GM18858 (cell line): ENCODE measurements around the gene MALRD1.

Experiments used
- ATAC-seq: cut with Tn5 transposase; IDR thresholded peaks from one replicate; pipeline ENCODE4 v1.9.1; 2021; ENCODE audit not compliant: unreplicated experiment

Gene MALRD1

DNA sequence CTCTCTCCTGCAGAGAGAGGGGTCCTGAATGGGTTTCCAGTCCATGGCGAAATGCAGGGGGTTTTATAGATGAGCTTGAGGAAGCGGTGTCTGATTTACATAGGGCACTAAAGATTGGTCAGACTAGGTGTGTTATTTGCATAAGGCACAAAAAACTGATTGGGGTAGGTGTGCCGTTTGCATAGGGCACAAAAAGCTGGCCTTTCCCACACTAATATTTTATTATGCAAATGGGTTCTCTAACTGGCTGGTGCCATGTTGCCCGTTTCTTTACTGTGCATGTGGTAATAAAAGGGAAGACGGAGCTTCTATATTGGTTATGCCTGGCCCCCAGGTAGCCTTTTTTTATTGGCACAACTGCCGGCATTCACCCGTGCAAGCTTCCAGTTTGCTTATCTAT is 50.2 kb downstream of the MALRD1 start:
- no peak for ATAC-seq

DNA sequence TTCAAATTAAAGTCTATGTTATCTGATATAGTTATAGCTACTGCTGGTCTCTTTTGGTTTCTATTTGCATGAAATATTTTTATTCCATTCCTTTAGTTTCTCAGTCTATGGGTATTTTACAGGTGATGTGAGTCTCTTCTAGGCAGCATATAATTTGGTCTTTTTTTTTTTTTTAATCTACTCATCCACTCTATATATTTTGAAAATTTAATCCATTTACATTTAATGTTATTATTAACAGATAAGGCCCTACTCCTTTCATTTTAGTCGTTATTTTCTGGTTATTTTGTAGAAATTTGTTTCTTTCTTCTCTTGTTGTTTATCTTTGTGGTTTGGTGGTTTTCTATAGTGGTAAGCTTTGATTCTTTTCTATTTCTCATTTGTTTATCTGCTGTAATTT is 58.8 kb downstream of the MALRD1 start:
- no peak for ATAC-seq

DNA sequence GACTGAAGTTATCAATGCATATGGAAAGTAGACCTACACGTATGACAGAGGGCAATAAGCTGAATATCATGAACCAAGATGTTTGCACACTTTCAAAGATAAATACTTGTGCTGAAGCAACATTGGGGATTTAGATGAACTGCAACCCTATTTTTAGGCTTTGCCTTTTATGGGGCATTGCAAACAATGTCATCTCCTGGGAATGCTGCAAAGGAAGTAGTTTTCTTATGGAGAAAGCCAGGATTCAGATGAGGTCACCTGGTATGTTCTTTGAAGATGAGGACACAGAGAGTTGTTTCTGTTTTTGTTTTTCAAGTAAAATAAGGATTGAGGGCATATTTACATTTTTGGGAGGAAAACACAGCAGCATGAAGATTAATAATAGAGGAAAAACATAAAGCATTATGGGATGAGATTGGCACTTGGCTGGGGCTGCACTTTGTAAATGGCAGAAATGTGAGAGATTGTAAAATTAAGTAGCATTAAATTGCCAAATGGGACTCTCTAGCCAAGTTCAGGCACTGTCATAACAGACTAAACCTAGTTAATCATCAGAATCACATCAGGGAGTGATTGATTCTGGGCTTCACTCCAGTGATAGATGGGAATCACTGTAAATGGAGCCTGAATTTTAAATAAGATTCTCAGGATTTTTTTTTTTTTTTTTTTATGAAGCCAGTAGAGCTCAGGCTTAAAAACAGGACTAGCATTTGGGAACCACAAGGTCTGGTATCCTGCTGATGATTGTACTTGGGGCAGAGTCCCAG is 63.1 kb downstream of the MALRD1 start:
- ATAC-seq: no peak

DNA sequence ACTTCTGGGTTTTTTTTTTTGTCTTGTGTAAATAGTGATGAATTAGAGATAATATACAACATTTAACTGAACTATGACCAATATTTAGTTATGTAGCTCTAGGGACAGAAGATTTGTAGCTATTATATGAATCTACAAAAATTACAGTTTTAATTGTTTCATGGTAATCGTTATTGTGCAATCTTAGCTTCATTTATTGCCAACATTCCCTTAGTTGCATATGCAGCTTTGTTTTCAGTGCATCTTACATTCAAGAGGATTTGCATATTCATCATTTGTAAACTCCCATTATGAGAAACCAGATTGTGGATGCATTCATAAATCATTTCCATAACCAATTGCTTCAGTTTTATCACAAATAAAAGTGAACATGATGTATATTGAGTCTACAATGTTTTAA is 68.8 kb downstream of the MALRD1 start:
- ATAC-seq: no peak

DNA sequence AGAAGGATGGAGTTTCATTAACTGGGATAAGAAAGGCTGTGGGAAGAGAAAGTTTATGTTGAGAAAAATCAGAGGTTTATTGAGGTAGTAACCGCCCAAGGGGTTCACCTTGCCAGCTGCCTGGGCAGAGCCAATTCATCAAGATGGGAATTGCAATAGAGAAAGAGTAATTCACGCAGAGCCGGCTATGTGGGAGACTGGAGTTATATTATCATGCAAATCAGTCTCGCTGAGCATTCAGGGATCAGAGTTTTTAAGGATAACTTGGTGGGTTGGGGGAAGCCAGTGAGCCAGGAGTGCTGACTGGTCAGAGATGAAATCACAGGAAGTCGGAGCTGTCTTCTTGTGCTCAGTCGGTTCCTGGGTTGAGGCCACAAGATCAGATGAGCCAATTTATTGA is 70.6 kb downstream of the MALRD1 start:
- no peak for ATAC-seq

DNA sequence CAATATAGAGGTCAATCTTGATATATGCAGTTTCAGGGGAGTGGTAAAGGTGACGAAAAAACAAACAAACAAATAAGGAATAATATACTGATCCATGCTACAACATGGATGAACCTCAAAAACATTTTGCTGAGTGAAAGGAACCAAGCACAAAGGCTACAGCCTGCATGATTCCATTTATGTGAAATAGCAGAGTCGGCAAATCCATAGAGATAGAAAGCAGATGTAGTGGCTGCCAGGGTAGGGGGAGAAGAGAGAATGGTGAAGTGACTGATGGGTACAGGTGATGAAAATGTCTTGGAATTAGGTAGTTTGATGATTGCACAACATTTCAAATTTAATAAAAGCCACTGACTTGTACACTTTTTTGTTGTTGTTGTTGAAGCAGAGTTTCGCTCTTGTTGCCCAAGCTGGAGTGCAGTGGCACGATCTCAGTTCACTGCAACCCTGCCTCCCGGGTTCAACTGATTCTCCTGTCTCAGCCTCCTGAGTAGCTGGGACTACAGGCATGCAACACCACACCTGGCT is 71.8 kb downstream of the MALRD1 start:
- no peak for ATAC-seq

DNA sequence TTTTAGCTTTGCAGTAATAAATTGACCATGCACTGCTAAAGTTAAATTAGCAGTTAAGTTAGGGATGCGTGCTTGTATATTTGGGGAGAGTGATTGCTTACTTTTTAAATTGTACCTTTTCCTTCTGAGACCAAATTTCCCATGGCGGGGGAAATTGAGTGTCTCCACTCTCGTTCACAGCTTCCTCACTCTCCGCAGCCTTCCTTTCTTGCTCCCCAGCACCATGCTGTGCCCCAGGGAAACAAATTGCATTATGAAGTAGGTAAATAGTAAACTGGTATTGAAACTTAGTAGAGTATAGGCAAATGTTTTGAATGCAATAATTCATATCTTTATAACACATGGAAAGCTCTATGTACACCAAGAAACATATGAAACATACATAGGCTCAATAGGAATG is 85.4 kb downstream of the MALRD1 start:
- no peak for ATAC-seq

DNA sequence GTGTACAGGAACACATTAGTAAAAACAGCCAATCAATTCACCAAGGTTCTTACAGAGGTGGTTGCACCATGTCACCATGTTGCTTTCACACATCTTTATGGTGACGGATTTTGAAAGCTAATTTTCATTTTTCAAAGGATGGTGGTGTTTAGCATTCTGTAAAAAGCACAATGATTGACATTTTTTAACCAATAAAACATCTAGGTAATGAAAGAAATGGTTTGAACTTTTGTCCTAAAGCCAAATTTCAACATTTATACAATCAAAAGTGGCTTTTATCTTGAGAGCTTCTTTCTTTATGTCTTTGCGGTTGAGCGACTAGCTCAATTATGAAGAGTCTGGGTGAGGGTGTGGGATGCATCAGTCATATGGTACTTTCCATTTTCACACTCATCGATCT is 94.4 kb downstream of the MALRD1 start:
- ATAC-seq: no peak

DNA sequence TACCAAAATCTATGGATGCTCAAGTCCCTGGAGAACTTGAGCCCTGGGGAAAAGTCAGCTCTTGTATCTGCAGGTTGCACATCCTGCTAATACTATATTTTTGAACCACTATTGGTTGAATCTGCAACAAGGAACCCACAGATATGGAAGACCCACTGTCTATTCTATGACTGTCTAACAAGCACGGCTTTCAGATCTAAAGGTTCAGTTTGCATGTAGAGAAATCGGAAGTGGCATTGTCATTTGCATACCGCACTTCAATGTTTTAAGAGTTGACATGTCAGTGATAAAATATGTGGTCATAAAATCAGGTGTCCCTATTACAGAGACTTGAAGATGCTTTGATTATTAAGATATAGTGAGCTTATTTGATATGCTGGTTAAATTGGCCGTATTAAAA is 95.6 kb downstream of the MALRD1 start:
- ATAC-seq: no peak

DNA sequence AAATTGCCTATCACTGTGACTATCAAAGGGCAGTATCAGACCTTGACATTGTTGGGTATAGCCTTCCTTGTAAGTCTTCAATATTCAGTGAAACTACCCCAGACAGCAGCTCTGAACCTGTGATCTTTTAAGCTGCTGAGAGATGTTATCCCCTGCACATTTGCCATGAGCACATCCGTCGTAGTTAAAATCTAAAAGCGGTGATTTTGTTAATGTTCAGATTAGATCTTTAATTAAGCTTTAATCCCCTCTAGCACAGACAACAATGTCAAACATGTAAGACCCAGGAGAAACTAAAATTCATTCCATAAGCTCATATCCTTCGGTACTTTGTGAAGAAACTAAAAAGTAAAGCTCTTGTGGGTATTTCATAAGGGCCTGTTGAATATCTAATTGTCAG is 105.8 kb downstream of the MALRD1 start:
- ATAC-seq: no peak

DNA sequence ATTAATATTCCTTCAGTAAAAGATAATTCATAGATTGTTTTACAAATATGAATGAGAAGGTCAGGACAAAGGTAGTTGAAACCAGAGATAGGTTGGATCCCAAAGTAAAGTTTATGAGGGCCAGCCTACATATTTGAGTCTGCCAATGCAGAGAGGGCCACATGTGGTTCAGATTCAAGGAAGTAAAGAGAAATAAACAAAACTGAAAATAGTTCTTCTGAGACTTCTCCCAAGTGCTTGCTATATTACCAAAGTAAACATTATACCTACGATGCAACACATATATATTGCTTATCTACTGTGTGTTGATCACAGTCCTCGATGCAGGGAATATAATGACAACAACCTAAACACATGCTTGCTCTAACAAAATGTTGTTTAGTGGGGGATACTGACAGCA is 109.8 kb downstream of the MALRD1 start:
- ATAC-seq: no peak

DNA sequence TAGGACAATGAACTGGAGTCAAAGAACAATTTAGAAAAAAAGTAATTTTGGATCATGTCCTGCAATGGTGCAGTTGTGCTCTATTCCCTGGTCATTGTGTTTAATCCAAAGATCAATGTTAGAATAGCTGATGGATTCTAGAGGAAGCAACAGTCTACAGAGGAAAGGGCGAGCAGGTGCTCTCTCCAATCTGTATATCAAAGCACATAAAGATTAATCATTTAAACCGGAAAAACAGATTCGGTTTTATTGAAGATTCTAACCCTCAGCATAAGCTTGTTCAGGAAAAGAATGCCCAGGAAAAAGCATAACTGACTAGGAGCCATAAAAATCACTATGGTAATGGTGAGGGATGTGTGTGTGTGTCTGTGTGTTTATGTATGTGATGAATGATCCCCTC is 110.3 kb downstream of the MALRD1 start:
- ATAC-seq: no peak

DNA sequence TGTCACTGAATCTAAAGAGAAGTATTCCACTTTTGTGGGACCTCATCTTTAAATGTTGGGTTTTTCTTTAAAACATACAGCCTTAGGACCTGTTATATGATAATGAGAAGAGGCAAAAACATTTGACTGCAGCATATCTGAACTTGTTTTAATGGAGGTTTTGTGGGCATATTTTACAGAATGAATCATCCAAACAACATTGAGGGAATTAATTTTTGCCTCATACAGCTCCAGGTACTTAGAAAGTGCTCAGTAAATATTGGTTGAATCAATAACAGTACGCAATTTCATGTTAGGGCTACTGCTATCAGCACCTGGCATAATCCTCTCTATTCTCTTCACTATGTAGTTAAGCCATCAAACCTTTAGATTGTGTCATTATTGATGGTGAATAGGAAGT is 115.9 kb downstream of the MALRD1 start:
- no peak for ATAC-seq

DNA sequence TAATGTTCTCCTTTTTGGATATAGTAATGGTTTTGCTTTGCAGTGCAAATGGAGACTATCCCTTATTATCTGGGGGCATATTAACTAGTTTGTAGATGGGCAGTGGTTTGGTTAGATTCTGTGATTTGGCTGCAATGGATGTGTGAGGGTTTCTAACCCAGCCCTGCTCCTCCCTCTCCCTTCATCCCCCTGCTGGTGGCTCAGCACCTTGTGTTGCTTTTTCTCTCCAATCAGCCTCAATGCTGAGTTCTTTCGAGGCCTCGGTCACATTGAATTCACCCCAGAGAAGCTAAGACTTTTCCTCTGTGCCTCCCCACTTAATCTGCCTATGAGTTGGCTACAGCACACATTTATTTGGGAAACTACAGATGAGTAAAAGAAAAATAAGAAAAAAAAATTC is 120.0 kb downstream of the MALRD1 start:
- no peak for ATAC-seq

DNA sequence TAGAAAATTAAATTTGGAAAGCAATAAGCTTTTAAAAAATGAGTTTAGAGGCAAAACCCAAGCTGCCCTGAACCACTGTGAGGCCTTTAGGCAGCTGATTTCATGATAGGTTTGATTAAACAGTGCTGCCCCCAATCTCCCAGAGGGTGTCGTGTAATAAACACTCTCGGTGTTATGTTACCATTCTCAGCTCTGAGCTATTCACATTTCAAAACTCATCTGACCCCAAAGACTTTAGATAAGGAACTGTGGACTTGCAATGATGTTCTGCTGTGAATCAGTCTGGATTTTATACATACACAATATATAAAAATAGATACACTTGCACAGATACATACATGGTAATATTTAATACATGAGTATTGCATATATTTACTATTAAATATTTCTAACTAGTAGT is 120.4 kb downstream of the MALRD1 start:
- ATAC-seq: no peak

DNA sequence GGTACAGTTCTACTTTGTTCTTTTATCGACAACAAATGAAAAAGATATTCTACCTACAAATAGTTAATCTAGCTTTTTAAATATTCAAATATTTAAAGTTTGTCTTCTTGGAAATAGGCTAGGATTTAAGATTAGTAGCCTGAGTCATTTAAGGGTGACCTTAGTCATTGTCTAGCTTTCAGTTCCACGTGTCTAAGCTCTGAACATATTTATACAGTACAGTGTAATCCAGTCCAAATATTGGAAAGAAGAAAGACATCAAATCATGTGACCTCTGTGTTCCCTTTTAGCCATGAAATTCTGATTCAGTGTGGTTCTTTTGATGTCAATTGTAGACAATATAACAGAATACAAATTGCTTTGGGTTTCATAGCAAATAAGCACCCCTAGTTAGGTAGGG is 121.1 kb downstream of the MALRD1 start:
- ATAC-seq: no peak

DNA sequence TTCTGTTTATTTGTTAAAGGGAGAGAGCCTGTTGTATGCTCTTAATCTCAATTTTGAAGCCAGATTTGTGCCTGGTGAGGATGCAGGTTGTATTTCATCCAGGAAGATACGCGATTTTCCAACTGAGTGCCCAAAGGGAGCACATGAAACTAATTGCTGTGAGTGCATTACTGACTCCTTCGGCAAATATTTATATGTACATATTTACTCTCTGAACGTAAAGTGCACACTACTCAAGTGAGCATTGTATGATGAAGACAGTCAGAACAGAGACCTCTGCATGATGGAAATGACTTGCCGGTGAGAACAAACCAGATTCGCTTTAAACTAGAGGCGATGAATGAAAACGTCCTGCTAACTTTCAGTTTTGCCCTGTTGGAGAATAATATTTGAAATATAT is 130.1 kb downstream of the MALRD1 start:
- no peak for ATAC-seq

DNA sequence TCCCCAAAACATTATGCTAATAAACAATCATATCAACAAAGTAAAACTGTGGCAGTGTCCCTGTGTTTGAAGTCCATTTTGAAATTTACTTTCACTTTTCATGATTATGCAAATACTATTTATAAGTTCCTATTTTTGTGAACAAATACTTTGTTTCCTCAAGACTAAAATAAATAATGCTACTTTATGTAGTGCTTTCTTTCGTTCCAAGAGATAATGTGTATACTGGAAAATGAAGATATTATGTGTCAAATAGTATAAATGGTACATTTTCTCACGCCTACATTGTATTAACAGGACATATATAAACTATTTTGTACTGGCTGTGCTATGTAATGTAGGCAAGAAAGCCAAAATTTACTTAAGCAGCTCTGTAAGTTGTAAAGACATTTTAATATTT is 136.3 kb downstream of the MALRD1 start:
- ATAC-seq: no peak

DNA sequence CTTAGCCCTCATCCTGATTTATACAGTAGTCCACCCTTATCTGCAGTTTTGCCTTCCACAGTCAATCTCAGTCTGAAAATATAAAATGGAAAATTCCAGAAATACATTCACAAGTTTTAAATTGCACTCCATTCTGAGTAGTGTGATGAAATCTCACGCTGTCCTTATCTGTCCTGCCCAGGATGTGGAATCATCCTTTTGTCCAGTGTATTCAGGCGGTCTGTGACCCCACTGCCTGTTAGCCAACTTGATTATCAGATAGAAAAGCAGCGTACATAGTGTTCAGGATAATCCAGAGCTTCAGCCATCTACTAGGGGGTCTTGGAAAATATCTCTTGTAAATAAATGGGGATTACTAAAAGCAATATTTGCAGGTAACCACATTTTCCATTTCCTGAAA is 146.3 kb downstream of the MALRD1 start:
- no peak for ATAC-seq

DNA sequence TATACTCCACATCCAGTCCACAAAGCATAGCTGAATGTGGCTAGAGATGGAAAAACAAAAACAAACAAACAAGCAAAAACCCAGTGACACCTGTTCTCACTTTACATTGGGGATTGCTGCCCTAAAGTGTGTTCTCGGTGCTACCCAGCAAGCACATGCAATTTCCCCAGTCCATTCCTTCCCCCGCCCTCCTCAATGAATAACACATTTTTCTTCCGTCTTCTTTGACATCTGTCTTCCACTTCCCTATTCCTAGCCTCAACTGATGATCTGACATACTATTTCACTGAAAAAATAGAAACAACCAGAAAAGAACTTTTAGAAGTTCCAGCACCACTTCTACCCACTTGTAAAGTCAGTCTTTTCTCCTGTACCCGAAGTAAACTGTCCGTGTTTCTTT is 147.1 kb downstream of the MALRD1 start:
- ATAC-seq: no peak

DNA sequence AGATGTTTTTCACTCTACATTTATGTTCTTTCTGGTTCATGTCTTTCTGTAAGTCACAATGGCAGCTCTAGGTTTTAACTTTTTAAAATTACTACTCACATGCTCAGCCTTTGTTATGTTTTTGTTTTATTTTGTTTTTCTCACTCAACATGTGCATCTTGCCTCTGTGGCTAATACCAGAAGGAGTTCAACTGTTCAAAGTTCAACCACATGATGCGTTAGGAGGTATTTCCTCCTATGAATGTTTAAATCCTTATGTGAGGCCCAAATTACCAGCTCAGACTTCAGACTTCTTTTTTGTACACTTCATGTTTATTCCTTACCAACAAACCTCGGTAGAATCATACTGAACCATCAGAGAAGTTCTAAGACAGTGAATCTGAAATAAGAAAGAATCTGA is 151.6 kb downstream of the MALRD1 start:
- no peak for ATAC-seq

DNA sequence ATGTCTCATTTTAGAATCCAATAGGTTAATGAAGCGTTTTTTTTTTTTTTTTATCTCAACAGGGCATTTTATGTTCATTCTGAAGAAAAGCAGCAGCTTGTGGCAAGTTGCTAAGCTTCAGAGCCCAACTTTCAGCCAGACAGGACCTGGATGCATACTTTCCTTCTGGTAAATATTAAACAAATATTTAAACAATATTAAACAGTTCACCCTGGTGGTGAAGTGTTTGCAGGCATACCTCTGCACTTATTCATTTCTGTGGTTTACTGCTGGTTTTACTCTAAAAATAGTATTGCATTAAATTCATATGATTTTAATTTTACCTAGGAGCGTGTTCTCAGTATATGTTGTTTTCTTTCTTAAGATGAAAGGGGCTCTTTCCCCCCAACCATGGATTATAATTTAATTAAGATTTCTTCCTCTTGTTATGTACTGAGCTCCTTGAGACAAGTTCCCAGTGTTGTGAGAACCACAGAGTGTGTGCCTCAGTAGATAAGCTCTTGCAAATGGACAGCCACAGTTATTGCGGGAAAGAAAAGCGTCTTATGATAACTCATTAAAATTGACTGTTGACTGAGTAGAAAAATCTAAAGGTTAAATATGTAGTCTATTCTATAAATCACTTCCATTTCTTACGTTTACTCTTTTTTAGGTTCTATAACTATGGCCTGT is 155.8 kb downstream of the MALRD1 start:
- ATAC-seq: no peak

DNA sequence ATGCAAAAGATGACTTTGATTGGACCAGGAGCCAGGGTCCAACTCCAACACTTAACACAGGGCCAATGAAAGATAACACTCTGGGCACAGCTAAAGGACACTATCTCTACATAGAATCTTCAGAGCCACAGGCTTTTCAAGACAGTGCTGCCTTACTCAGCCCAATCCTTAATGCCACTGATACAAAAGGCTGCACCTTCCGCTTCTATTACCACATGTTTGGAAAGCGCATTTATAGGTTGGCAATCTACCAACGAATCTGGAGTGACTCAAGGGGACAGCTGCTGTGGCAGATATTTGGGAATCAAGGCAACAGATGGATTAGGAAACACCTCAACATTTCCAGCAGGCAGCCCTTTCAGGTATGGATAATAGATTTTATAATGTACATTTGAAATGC is 160.7 kb downstream of the MALRD1 start:
- ATAC-seq: no peak
